HepG2 (cell line): ENCODE data around the gene WTAP. TPM values are rescaled to one million over a fixed set of nuclear protein-coding genes. Genes with fewer than 3 reads are reported as not detected.

Experiments
- CBX5 ChIP-seq: sonication (generic); formaldehyde crosslinking; IDR thresholded peaks from 2 replicates; pipeline ENCODE4 v1.4.0; 2020; ENCODE audit warnings: missing genetic modification reagents, borderline replicate concordance
- HNRNPH1 ChIP-seq: fragments of 200-400 bp; formaldehyde crosslinking; optimal IDR thresholded peaks from 2 replicates; pipeline ENCODE3; 2017; ENCODE audit warnings: mild to moderate bottlenecking, low read depth, low read length
- KLF12 ChIP-seq: sonication (generic); formaldehyde crosslinking; IDR thresholded peaks from 2 replicates; pipeline ENCODE4 v1.4.0; 2020; ENCODE audit warnings: missing genetic modification reagents, borderline replicate concordance
- MAFF ChIP-seq: IDR thresholded peaks from 2 replicates; pipeline ENCODE4 v1.6.1; 2011; ENCODE audit warnings: low read depth, low read length, improper control_type of control experiment
- MLLT10 ChIP-seq: sonication (generic); formaldehyde crosslinking; IDR thresholded peaks from 2 replicates; pipeline ENCODE4 v1.4.0; 2020; ENCODE audit warnings: missing genetic modification reagents
- MXD4 ChIP-seq: IDR thresholded peaks from 2 replicates; pipeline ENCODE4 v1.6.1; 2016; ENCODE audit warnings: mild to moderate bottlenecking, missing biosample characterization, missing genetic modification reagents
- NFYC ChIP-seq: IDR thresholded peaks from 2 replicates; pipeline ENCODE4 v1.6.1; 2016; ENCODE audit warnings: missing genetic modification reagents, missing compliant biosample characterization
- SRF ChIP-seq: IDR thresholded peaks from 2 replicates; pipeline ENCODE4 v1.6.1; 2011; ENCODE audit warnings: mild to moderate bottlenecking, low read depth, low read length, moderate library complexity
- ZBTB39 ChIP-seq: sonication (generic); formaldehyde crosslinking; IDR thresholded peaks from 2 replicates; pipeline ENCODE4 v1.5.0; 2020; ENCODE audit warnings: missing genetic modification reagents
- ZBTB40 ChIP-seq, 2 experiments: fragments of 450-650 bp in 1 of 2; sonication (generic) in 1 of 2; formaldehyde crosslinking in 1 of 2; IDR thresholded peaks; 2 replicates each; pipeline versions ENCODE4 v1.6.1 to v1.8.0; 2016 to 2022; ENCODE audit warnings: antibody characterized with exemption in 1 of 2, mild to moderate bottlenecking in 1 of 2, missing genetic modification reagents in 1 of 2
- ZFP36L1 ChIP-seq: sonication (generic); formaldehyde crosslinking; IDR thresholded peaks from 2 replicates; pipeline ENCODE4 v1.8.0; 2022; ENCODE audit warnings: mild to moderate bottlenecking, missing genetic modification reagents, moderate library complexity
- ZFP41 ChIP-seq: sonication (generic); formaldehyde crosslinking; IDR thresholded peaks from 2 replicates; pipeline ENCODE4 v1.4.0; 2020; ENCODE audit warnings: mild to moderate bottlenecking, missing genetic modification reagents, borderline replicate concordance
- ZMYM2 ChIP-seq: sonication (generic); formaldehyde crosslinking; IDR thresholded peaks from 2 replicates; pipeline ENCODE4 v1.8.0; 2022; ENCODE audit warnings: mild to moderate bottlenecking, missing genetic modification reagents
- ZNF3 ChIP-seq: IDR thresholded peaks from 2 replicates; pipeline ENCODE4 v1.7.0; 2017; ENCODE audit warnings: inconsistent platforms
- ZNF496 ChIP-seq: sonication (generic); formaldehyde crosslinking; IDR thresholded peaks from 2 replicates; pipeline ENCODE4 v1.8.1; 2023; ENCODE audit warnings: mild to moderate bottlenecking, moderate library complexity, missing genetic modification reagents; ENCODE audit not compliant: insufficient replicate concordance
- ZNF652 ChIP-seq: IDR thresholded peaks from 2 replicates; pipeline ENCODE4 v1.6.1; 2016; ENCODE audit warnings: low read depth, borderline replicate concordance
- polyA plus RNA-seq, 8 experiments: library from polyadenylated mRNA; depleted of rRNA in 3 of 8; stranded (reverse) in 7 of 8; unstranded in 1 of 8; fragments of >200 nt; fragmentation: Illumina TruSeq in 4 of 8; extraction: Trizol in 4 of 8; gene quantifications; 2 replicates each; pipeline versions ENCODE4 v1.2.1 to v1.2.3, GENCODE V29; 2011 to 2016; ENCODE audit warnings: low read depth in 4 of 8, missing spikeins in 1 of 8, mixed read lengths in 1 of 8; ENCODE audit not compliant: insufficient read depth in 1 of 8
- total RNA-seq, 5 experiments: library from RNA; depleted of rRNA; stranded (reverse); fragments of >200 nt; fragmentation: Illumina TruSeq; extraction: Trizol; gene quantifications; 2 replicates each; pipeline ENCODE4 v1.2.3, GENCODE V29; 2016; ENCODE audit warnings: low read depth in 1 of 5

Gene WTAP
- total and polyA plus RNA-seq, 2 of the 13 experiments (the other 11 are each of a cell fraction or from before 2014, with no cell fraction given) = 31.6 to 167 TPM

GRCh38 chr6:159726918-159727716 is at the start of gene WTAP (continued):
- no peak for TF ChIP-seq ZBTB40 (IDR thresholded peaks at IDR 0.05)
- TF ChIP-seq ZBTB40 (CRISPR knock-in tag; IDR thresholded peaks at IDR 0.05) = peak; percentile 97; the same call in 1 of the 2 replicates
- peak; percentile 98 for TF ChIP-seq MXD4
- TF ChIP-seq ZNF496 (CRISPR knock-in tag) = no peak
- TF ChIP-seq ZNF3 (CRISPR knock-in tag) = peak; percentile 34; the same call in 1 of the 2 replicates
- TF ChIP-seq MLLT10 = no peak; the same call in 1 of the 2 replicates
- TF ChIP-seq ZFP41 (CRISPR knock-in tag) = peak; percentile 99
- peak; percentile 98 for TF ChIP-seq ZBTB39 (CRISPR knock-in tag)
- TF ChIP-seq ZMYM2 (CRISPR knock-in tag) = peak; percentile 89
- TF ChIP-seq ZNF652 (CRISPR knock-in tag) = peak; percentile 52; the same call in 1 of the 2 replicates
- TF ChIP-seq SRF = peak; percentile 60
- peak; percentile 97 for TF ChIP-seq NFYC (CRISPR knock-in tag)
- TF ChIP-seq ZFP36L1 (CRISPR knock-in tag) = peak; percentile 98
- TF ChIP-seq MAFF = no peak
- no peak for TF ChIP-seq HNRNPH1
- TF ChIP-seq CBX5 (CRISPR knock-in tag) = peak; percentile 97
- peak; percentile 98 for TF ChIP-seq KLF12 (CRISPR knock-in tag)
